Measurements from ENCODE around the gene PEX3. TPM values are rescaled to one million over a fixed set of nuclear protein-coding genes. Genes with fewer than 3 reads are reported as not detected.

Gene PEX3
- total and polyA plus RNA-seq, 2 donors (not counting 1 experiment from before 2014, with no cell fraction given), result 9.3 to 23.2 TPM

DNA sequence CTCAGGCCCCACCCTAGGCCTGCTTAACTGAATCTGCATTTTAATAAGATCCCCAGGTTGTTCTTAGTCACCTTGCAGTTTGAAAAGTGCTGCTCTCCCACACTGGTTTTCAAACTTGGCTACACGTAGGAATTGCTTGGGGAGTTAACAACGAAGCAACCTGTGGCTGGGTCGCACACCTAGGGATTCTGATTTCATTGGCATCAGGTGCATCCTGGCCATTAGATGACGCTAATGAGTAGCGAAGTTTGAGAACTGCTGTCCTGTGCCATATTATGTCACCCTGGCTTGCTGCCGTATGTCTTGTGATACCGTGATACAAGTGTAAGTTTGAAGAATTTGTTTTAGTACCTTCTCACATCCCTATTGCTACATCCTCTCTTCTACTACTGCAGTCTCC, 89.1 kb downstream of the PEX3 start:
- H3K27ac ChIP-seq (ENCODE audit: low read length in 2 of 2), result no peak overlapping the region

DNA sequence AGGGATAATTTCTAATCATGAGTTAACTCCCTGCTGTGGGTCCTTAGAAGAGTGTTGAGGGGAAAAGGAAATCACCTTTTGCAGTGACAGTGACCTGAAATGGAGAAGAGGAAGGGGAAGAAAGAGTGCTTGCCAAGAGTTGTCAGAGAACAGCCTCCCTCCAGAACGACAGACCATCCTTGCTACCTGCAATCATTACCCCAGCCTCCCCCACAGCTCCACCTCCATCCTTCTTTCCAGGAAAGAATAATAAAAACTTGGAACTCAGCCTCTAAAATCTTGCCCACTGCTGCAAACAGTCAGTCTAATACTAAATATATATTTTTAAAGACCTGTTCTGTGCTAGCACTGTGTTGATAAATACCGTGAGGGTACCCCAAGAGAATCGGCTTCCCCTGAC, 89.6 kb downstream of the PEX3 start:
- H3K27me3 ChIP-seq (replicated peaks in 1 of 4; ENCODE audit: control extremely low read depth in 1 of 4, control insufficient read depth in 3 of 4, insufficient read depth in 4 of 4, low read length in 3 of 4), result no peaks in the 10 kb centered on the region
- TF ChIP-seq, protein P1, sequence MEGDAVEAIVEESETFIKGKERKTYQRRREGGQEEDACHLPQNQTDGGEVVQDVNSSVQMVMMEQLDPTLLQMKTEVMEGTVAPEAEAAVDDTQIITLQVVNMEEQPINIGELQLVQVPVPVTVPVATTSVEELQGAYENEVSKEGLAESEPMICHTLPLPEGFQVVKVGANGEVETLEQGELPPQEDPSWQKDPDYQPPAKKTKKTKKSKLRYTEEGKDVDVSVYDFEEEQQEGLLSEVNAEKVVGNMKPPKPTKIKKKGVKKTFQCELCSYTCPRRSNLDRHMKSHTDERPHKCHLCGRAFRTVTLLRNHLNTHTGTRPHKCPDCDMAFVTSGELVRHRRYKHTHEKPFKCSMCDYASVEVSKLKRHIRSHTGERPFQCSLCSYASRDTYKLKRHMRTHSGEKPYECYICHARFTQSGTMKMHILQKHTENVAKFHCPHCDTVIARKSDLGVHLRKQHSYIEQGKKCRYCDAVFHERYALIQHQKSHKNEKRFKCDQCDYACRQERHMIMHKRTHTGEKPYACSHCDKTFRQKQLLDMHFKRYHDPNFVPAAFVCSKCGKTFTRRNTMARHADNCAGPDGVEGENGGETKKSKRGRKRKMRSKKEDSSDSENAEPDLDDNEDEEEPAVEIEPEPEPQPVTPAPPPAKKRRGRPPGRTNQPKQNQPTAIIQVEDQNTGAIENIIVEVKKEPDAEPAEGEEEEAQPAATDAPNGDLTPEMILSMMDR (IDR thresholded peaks at IDR 0.05), result no peak
- no peak for TF ChIP-seq EZH2 (IDR thresholded peaks at IDR 0.05; ENCODE audit: borderline replicate concordance, insufficient read depth, low read depth, low read length, poor library complexity, severe bottlenecking)
- intact Hi-C loops (cut with micrococcal nuclease), result no loop called here
- H3K4me3 ChIP-seq (ENCODE audit: control extremely low read depth in 1 of 5, extremely low read depth in 1 of 5, insufficient read depth in 1 of 5, low read depth in 2 of 5, low read length in 4 of 5), result no peak overlapping the region
- ATAC-seq (ENCODE audit: low read depth) (no peak), DNase-seq (no peak)
- Mint-ChIP-seq H3K4me3 (no peak overlapping the region), H3K4me1 (peaks cover 35% of the 10 kb centered on the region), H3K27me3 (no peaks in the 10 kb centered on the region), H3K27ac (peak overlapping the region; percentile 23), H3K9me3 (ENCODE audit: insufficient read depth) (no peaks in the 10 kb centered on the region)
- no peaks in the 10 kb centered on the region for H3K9me3 ChIP-seq (ENCODE audit: control extremely low read depth in 1 of 3, control insufficient read depth in 2 of 3, insufficient read depth in 1 of 3, low read length in 2 of 3)
- CTCF ChIA-PET, result no interaction called here
- no peaks in the 10 kb centered on the region for H3K79me2 ChIP-seq (ENCODE audit: control insufficient read depth, insufficient read depth, low read length)
- WGBS (ENCODE audit: insufficient coverage), result no CpG with 5 or more reads among the region's 3 CpGs
- no peaks in the 10 kb centered on the region for H4K20me1 ChIP-seq (ENCODE audit: control insufficient read depth, insufficient read depth, low read length, poor library complexity, severe bottlenecking)
- H3K27ac ChIP-seq (ENCODE audit: low read length in 2 of 2), result no peak overlapping the region
- POLR2A ChIA-PET, result no interaction called here
- H3K36me3 ChIP-seq (replicated peaks in 1 of 2; ENCODE audit: control extremely low read depth in 1 of 2, control insufficient read depth in 1 of 2, extremely low read depth in 1 of 2, insufficient read depth in 2 of 2, low read length in 1 of 2), result no peaks in the 10 kb centered on the region
- H3K9ac ChIP-seq (ENCODE audit: low read length), result no peak overlapping the region
- no peak overlapping the region for H2AFZ ChIP-seq (ENCODE audit: insufficient read depth, low read depth, low read length, poor library complexity, severe bottlenecking)
- peaks cover 20 to 28% of the 10 kb centered on the region in 2 donors for H3K4me1 ChIP-seq (ENCODE audit: control insufficient read depth in 2 of 2, insufficient read depth in 2 of 2, low read length in 2 of 2)
- H3K4me2 ChIP-seq (replicated peaks; ENCODE audit: low read depth, low read length, poor library complexity, severe bottlenecking), result no peak overlapping the region

More for the DNA sequence above, 89.1 kb downstream of the PEX3 start:
- Histone ChIP-seq H3K27me3 (replicated peaks in 1 of 4; ENCODE audit: control extremely low read depth in 1 of 4, control insufficient read depth in 3 of 4, insufficient read depth in 4 of 4, low read length in 3 of 4) (no peaks in the 10 kb centered on the region), H3K9ac (ENCODE audit: low read length) (no peak overlapping the region), H3K79me2 (ENCODE audit: control insufficient read depth, insufficient read depth, low read length) (no peaks in the 10 kb centered on the region), H3K9me3 (ENCODE audit: control extremely low read depth in 1 of 3, control insufficient read depth in 2 of 3, insufficient read depth in 1 of 3, low read length in 2 of 3) (no peaks in the 10 kb centered on the region), H3K4me2 (replicated peaks; ENCODE audit: low read depth, low read length, poor library complexity, severe bottlenecking) (no peak overlapping the region), H4K20me1 (ENCODE audit: control insufficient read depth, insufficient read depth, low read length, poor library complexity, severe bottlenecking) (no peaks in the 10 kb centered on the region), H2AFZ (ENCODE audit: insufficient read depth, low read depth, low read length, poor library complexity, severe bottlenecking) (no peak overlapping the region), H3K4me1 (ENCODE audit: control insufficient read depth in 2 of 2, insufficient read depth in 2 of 2, low read length in 2 of 2) (peaks cover 24 to 33% of the 10 kb centered on the region in 2 donors), H3K4me3 (ENCODE audit: control extremely low read depth in 1 of 5, extremely low read depth in 1 of 5, insufficient read depth in 1 of 5, low read depth in 2 of 5, low read length in 4 of 5) (no peak overlapping the region), H3K36me3 (replicated peaks in 1 of 2; ENCODE audit: control extremely low read depth in 1 of 2, control insufficient read depth in 1 of 2, extremely low read depth in 1 of 2, insufficient read depth in 2 of 2, low read length in 1 of 2) (no peaks in the 10 kb centered on the region)
- H3K9me3 Mint-ChIP-seq (ENCODE audit: insufficient read depth), result no peaks in the 10 kb centered on the region
- peaks cover 39% of the 10 kb centered on the region for H3K4me1 Mint-ChIP-seq
- H3K27me3 Mint-ChIP-seq, result no peaks in the 10 kb centered on the region
- CTCF ChIA-PET, result no interaction called here
- intact Hi-C loops (cut with micrococcal nuclease), result loop anchor here (5.0 kb wide), 1 partner anchor 33 kb away; no protein-coding TSS in a partner anchor
- H3K4me3 Mint-ChIP-seq, result no peak overlapping the region
- peak overlapping the region; percentile 23 for H3K27ac Mint-ChIP-seq
- POLR2A ChIA-PET, result no interaction called here
- WGBS (ENCODE audit: insufficient coverage), result 100% methylated on average over 4 of the region's 7 CpGs
- DNase-seq (no peak), ATAC-seq (ENCODE audit: low read depth) (no peak)
- TF ChIP-seq, protein P1 (IDR thresholded peaks at IDR 0.05), result no peak
- no peak for TF ChIP-seq EZH2 (IDR thresholded peaks at IDR 0.05; ENCODE audit: borderline replicate concordance, insufficient read depth, low read depth, low read length, poor library complexity, severe bottlenecking)

Small RNAs within 50 kb of the gene (small RNA-seq; reads per million reads assigned to genes)
- not detected for gene RNA5SP221 (ENCODE audit: insufficient read length, low read depth, low replicate concordance)

Other genes starting within 250 kb of the PEX3 start
- 15.2 and 16.0 TPM in 2 replicates for gene ADAT2, start 110 bp upstream of the PEX3 start, total RNA-seq
- 13.6 and 18.6 TPM in 2 replicates for gene ADAT2, start 110 bp upstream of the PEX3 start, polyA plus RNA-seq
- 8.3 and 8.8 TPM in 2 replicates for gene FUCA2, start 60.9 kb downstream of the PEX3 start, total RNA-seq
- 3.6 and 4.3 TPM in 2 replicates for gene FUCA2, start 60.9 kb downstream of the PEX3 start, polyA plus RNA-seq
- gene PHACTR2, start 227.2 kb downstream of the PEX3 start, total RNA-seq, result 10.6 and 13.3 TPM in 2 replicates
- gene PHACTR2, start 227.2 kb downstream of the PEX3 start, polyA plus RNA-seq, result 1.1 and 2.6 TPM in 2 replicates